Progenitor cell of endocrine pancreas (in vitro differentiated cells): ENCODE data around the gene PLA2G2F. TPM values are rescaled to one million over a fixed set of nuclear protein-coding genes. Genes with fewer than 3 reads are reported as not detected.

Experiments
- DNase-seq: peaks from one replicate; pipeline ENCODE4 v3.0.0; 2021; ENCODE audit warnings: low spot score; ENCODE audit not compliant: unreplicated experiment
- H3K27ac Mint-ChIP-seq: 2 replicates; pipeline ENCODE4 v1.8.0; 2021; ENCODE audit warnings: mild to moderate bottlenecking, moderate library complexity, mixed read lengths
- H3K27me3 Mint-ChIP-seq: 2 replicates; pipeline ENCODE4 v1.8.0; 2021; ENCODE audit warnings: mixed read lengths
- H3K36me3 Mint-ChIP-seq: 2 replicates; pipeline ENCODE4 v1.8.0; 2022; ENCODE audit warnings: mixed read lengths; ENCODE audit not compliant: insufficient read depth
- H3K4me1 Mint-ChIP-seq: 2 replicates; pipeline ENCODE4 v1.8.0; 2021; ENCODE audit warnings: low read depth, mixed read lengths
- H3K4me3 Mint-ChIP-seq: 2 replicates; pipeline ENCODE4 v1.8.0; 2021; ENCODE audit warnings: low read depth, mild to moderate bottlenecking, moderate library complexity, mixed read lengths
- H3K9me3 Mint-ChIP-seq: 2 replicates; pipeline ENCODE4 v1.8.0; 2021; ENCODE audit warnings: low read depth, mixed read lengths
- CTCF ChIP-seq: fragments of 200-600 bp; sonication (generic); IDR thresholded peaks from one replicate; pipeline ENCODE4 v1.5.0; 2021; ENCODE audit warnings: antibody characterized with exemption, mild to moderate bottlenecking; ENCODE audit not compliant: unreplicated experiment
- total RNA-seq: library from RNA; stranded (reverse); gene quantifications from 2 replicates; pipeline ENCODE4 v1.2.1, GENCODE V29; 2021

PLA2G2F gene
- total RNA-seq, 1 donor from 2014 or later, result not detected

GRCh38 chr1:20150326-20150705, 11.2 kb downstream of the PLA2G2F start:
- Mint-ChIP-seq H3K9me3 (no peaks in the 10 kb centered on the region), H3K4me3 (no peak overlapping the region), H3K27ac (no peak overlapping the region), H3K27me3 (peaks cover 7% of the 10 kb centered on the region), H3K36me3 (no peaks in the 10 kb centered on the region), H3K4me1 (peaks cover 8% of the 10 kb centered on the region)
- no peak for TF ChIP-seq CTCF
- no peak for DNase-seq

- no peak for DNase-seq
- H3K9me3 Mint-ChIP-seq, result no peaks in the 10 kb centered on the region
- H3K27ac Mint-ChIP-seq, result no peak overlapping the region
- no peak for TF ChIP-seq CTCF
- no peak overlapping the region for H3K4me3 Mint-ChIP-seq
- no peaks in the 10 kb centered on the region for H3K36me3 Mint-ChIP-seq
- peaks cover 8% of the 10 kb centered on the region for H3K27me3 Mint-ChIP-seq
- H3K4me1 Mint-ChIP-seq, result peaks cover 8% of the 10 kb centered on the region
Observed at GRCh38 chr1:20150969-20151368, 11.8 kb downstream of the PLA2G2F start.

- peak; percentile 96 for TF ChIP-seq CTCF
- peaks cover 7% of the 10 kb centered on the region for H3K27me3 Mint-ChIP-seq
- peak overlapping the region; percentile 33 for H3K4me3 Mint-ChIP-seq
Observed at GRCh38 chr1:20151906-20152598, 12.9 kb downstream of the PLA2G2F start.

GRCh38 chr1:20152599-20152930, 13.4 kb downstream of the PLA2G2F start:
- no peak for DNase-seq
- no peak for TF ChIP-seq CTCF
- Mint-ChIP-seq H3K27me3 (peaks cover 11% of the 10 kb centered on the region), H3K9me3 (peaks cover 5% of the 10 kb centered on the region), H3K4me1 (peaks cover 8% of the 10 kb centered on the region), H3K36me3 (no peaks in the 10 kb centered on the region), H3K4me3 (no peak overlapping the region), H3K27ac (peak overlapping the region; percentile 49)

More at GRCh38 chr1:20151906-20152598, 12.9 kb downstream of the PLA2G2F start:
- peaks cover 8% of the 10 kb centered on the region for H3K4me1 Mint-ChIP-seq
- H3K36me3 Mint-ChIP-seq, result no peaks in the 10 kb centered on the region
- H3K27ac Mint-ChIP-seq, result peak overlapping the region; percentile 49
- no peaks in the 10 kb centered on the region for H3K9me3 Mint-ChIP-seq
- DNase-seq, result peak; percentile 74

- no peak for DNase-seq
- peaks cover 8% of the 10 kb centered on the region for H3K4me1 Mint-ChIP-seq
- H3K4me3 Mint-ChIP-seq, result no peak overlapping the region
- H3K27ac Mint-ChIP-seq, result no peak overlapping the region
- H3K36me3 Mint-ChIP-seq, result no peaks in the 10 kb centered on the region
- H3K9me3 Mint-ChIP-seq, result peaks cover 5% of the 10 kb centered on the region
- H3K27me3 Mint-ChIP-seq, result peaks cover 11% of the 10 kb centered on the region
- TF ChIP-seq CTCF, result no peak
Observed at GRCh38 chr1:20153000-20153418, 13.9 kb downstream of the PLA2G2F start.
